CD4-positive, alpha-beta T cell (primary cell): Measurements from ENCODE around the gene SLC35D3. TPM values are rescaled to one million over a fixed set of nuclear protein-coding genes. Genes with fewer than 3 reads are reported as not detected.
"Not testable (repeated sequence)": the region's sequence is repeated elsewhere in the genome, so short reads cannot be mapped to it uniquely, and the experiment has no call there.

Experiments
- ATAC-seq: fragments of 200-7000 bp; cut with Tn5 transposase; one replicate; pipeline ENCODE4 v1.10.0; 2022; ENCODE audit warnings: mild to moderate bottlenecking; ENCODE audit not compliant: poor library complexity
- CTCF ChIA-PET: fragments of 350-600 bp; sonication (Branson Sonifier 250); formaldehyde crosslinking; loops from one replicate; lab custom pipeline; 2021; ENCODE audit warnings: antibody characterized with exemption, inconsistent platforms; lab: Charles Lee
- POLR2A ChIA-PET: fragments of 350-600 bp; sonication (Branson Sonifier 250); formaldehyde crosslinking; loops from one replicate; lab custom pipeline; 2021; ENCODE audit warnings: antibody characterized with exemption, inconsistent platforms; lab: Charles Lee
- DNase-seq, 14 experiments: peaks; one replicate each; pipeline ENCODE4 v3.0.0-alpha.2; 2013 to 2020; ENCODE audit warnings: mixed read lengths in 2 of 14
- H3K27ac ChIP-seq, 2 donors: one replicate each; pipeline versions ENCODE4 v1.5.1 to v1.7.0; 2013; ENCODE audit warnings: low read length in 2 of 2, low read depth in 1 of 2, mild to moderate bottlenecking in 1 of 2
- H3K27me3 ChIP-seq, 2 experiments: 1 replicate in 1 of 2; 2 replicates in 1 of 2; pipeline versions ENCODE4 v1.6.1 to v1.7.0; 2013; ENCODE audit warnings: low read length in 2 of 2, control low read depth in 1 of 2, mild to moderate bottlenecking in 1 of 2, moderate library complexity in 1 of 2; ENCODE audit not compliant: insufficient read depth in 2 of 2, control insufficient read depth in 1 of 2
- H3K36me3 ChIP-seq: one replicate; pipeline ENCODE4 v1.6.1; 2013; ENCODE audit warnings: low read length, control low read depth; ENCODE audit not compliant: insufficient read depth
- H3K4me1 ChIP-seq: one replicate; pipeline ENCODE4 v1.6.1; 2013; ENCODE audit warnings: low read length, control low read depth; ENCODE audit not compliant: insufficient read depth
- H3K4me3 ChIP-seq: one replicate; pipeline ENCODE4 v1.5.1; 2013; ENCODE audit warnings: mild to moderate bottlenecking, low read length, moderate library complexity
- H3K9me3 ChIP-seq, 2 experiments: 1 replicate in 1 of 2; 2 replicates in 1 of 2; pipeline versions ENCODE4 v1.6.1 to v1.7.0; 2013; ENCODE audit warnings: low read length in 2 of 2, mild to moderate bottlenecking in 2 of 2, control low read depth in 1 of 2, moderate library complexity in 1 of 2; ENCODE audit not compliant: control insufficient read depth in 1 of 2, insufficient read depth in 1 of 2
- H3K27ac Mint-ChIP-seq: one replicate; pipeline ENCODE4 v1.8.0; 2020; ENCODE audit warnings: mixed read lengths
- H3K27me3 Mint-ChIP-seq: one replicate; pipeline ENCODE4 v1.8.0; 2021; ENCODE audit warnings: mixed read lengths
- H3K36me3 Mint-ChIP-seq: one replicate; pipeline ENCODE4 v1.8.0; 2021; ENCODE audit warnings: low read depth, mixed read lengths
- H3K4me1 Mint-ChIP-seq: one replicate; pipeline ENCODE4 v1.8.0; 2021; ENCODE audit warnings: low read depth, mixed read lengths
- H3K4me3 Mint-ChIP-seq: one replicate; pipeline ENCODE4 v1.8.0; 2020; ENCODE audit warnings: mild to moderate bottlenecking, mixed read lengths
- H3K9me3 Mint-ChIP-seq: one replicate; pipeline ENCODE4 v1.8.0; 2020; ENCODE audit warnings: mixed read lengths
- intact Hi-C, 2 experiments: fragments of 100-400 bp; cut with DNase I in 1 of 2; cut with micrococcal nuclease in 1 of 2; formaldehyde crosslinking; loops; one replicate each; pipeline versions ENCODE4 v1.15.1 to v1.9.0; 2023 to 2025; cut with DNase I, micrococcal nuclease
- total RNA-seq, 174 experiments: library from RNA in 2 of 174; stranded (reverse) in 2 of 174; gene quantifications; one replicate each; pipeline ENCODE4 v1.2.3 and lab custom pipeline; 2021 to 2026
- TF ChIP-seq, protein P1 (sequence below): fragments of 200-600 bp; IDR thresholded peaks from one replicate; pipeline ENCODE4 v1.8.0; 2022; ENCODE audit warnings: antibody characterized with exemption, mild to moderate bottlenecking

SLC35D3 gene
- total RNA-seq, 2 experiments from 2014 or later = not detected

DNA sequence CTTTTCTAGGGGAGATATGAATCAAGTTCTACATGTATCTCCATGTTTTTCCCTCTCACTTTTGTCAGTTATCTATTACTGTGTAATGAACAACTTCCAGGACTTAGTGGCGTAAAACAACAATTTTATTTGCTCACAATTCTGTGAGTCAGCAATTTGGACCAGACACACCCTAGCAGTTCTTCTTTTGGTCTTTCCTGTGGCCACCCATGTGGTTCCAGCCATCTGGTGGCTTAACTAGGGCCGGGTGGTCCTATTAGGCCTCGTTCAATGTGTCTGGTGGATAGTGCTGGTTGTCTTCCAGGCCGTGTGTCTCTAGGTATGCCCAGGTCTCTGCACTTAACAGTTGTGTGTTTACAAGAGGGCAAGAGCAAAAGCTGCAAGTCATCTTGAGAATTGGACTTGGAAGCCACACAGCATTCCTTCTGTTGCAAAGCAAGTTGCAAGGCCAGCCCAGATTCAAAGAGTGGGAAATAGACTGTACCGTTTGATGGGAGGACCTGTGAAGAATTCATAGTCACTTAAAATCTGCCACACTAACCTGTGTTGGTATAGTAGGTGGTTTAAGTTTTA is 20.8 kb upstream of the SLC35D3 start:
- CTCF ChIA-PET = no interaction called here
- DNase-seq (no peak), ATAC-seq (no peak)
- POLR2A ChIA-PET = no interaction called here
- H3K27ac Mint-ChIP-seq = no peak overlapping the region
- H3K4me1 Mint-ChIP-seq = no peaks in the 10 kb centered on the region
- H3K36me3 ChIP-seq = peaks cover 29% of the 10 kb centered on the region
- TF ChIP-seq, protein P1, sequence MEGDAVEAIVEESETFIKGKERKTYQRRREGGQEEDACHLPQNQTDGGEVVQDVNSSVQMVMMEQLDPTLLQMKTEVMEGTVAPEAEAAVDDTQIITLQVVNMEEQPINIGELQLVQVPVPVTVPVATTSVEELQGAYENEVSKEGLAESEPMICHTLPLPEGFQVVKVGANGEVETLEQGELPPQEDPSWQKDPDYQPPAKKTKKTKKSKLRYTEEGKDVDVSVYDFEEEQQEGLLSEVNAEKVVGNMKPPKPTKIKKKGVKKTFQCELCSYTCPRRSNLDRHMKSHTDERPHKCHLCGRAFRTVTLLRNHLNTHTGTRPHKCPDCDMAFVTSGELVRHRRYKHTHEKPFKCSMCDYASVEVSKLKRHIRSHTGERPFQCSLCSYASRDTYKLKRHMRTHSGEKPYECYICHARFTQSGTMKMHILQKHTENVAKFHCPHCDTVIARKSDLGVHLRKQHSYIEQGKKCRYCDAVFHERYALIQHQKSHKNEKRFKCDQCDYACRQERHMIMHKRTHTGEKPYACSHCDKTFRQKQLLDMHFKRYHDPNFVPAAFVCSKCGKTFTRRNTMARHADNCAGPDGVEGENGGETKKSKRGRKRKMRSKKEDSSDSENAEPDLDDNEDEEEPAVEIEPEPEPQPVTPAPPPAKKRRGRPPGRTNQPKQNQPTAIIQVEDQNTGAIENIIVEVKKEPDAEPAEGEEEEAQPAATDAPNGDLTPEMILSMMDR = no peak
- no peak overlapping the region for H3K4me3 Mint-ChIP-seq
- intact Hi-C loops = no loop called here
- peaks cover 52% of the 10 kb centered on the region for H3K36me3 Mint-ChIP-seq
- no peaks in the 10 kb centered on the region for H3K9me3 ChIP-seq
- no peak overlapping the region for H3K27ac ChIP-seq
- no peaks in the 10 kb centered on the region for H3K27me3 Mint-ChIP-seq
- H3K27me3 ChIP-seq = no peaks in the 10 kb centered on the region
- no peaks in the 10 kb centered on the region for H3K4me1 ChIP-seq
- H3K4me3 ChIP-seq = no peak overlapping the region
- H3K9me3 Mint-ChIP-seq = no peaks in the 10 kb centered on the region

DNA sequence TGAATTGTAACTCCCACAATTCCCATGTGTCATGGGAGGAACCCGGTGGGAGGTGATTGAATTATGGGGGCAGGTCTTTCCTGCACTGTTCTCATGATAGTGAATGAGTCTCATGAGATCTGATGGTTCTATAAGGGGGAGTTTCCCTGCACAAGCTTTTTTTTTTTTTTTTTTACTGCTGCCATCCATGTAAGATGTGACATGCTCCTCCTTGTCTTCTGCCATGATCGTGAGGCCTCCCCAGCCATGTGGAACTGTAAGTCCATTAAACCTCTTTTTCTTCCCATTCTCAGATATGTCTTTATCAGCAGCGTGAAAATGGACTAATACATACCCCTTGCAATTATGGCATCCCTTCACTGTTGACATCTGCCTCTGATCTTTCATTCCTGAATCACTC is 17.6 kb upstream of the SLC35D3 start:
- H3K36me3 ChIP-seq = peaks cover 22% of the 10 kb centered on the region
- H3K27ac Mint-ChIP-seq, H3K9me3 ChIP-seq, H3K27me3 ChIP-seq, H3K9me3 Mint-ChIP-seq, H3K27me3 Mint-ChIP-seq, DNase-seq, H3K4me1 Mint-ChIP-seq, ATAC-seq, H3K27ac ChIP-seq, CTCF ChIA-PET, H3K4me1 ChIP-seq, H3K4me3 ChIP-seq, intact Hi-C loops, POLR2A ChIA-PET, H3K4me3 Mint-ChIP-seq: not testable (repeated sequence)
- peaks cover 44% of the 10 kb centered on the region for H3K36me3 Mint-ChIP-seq

DNA sequence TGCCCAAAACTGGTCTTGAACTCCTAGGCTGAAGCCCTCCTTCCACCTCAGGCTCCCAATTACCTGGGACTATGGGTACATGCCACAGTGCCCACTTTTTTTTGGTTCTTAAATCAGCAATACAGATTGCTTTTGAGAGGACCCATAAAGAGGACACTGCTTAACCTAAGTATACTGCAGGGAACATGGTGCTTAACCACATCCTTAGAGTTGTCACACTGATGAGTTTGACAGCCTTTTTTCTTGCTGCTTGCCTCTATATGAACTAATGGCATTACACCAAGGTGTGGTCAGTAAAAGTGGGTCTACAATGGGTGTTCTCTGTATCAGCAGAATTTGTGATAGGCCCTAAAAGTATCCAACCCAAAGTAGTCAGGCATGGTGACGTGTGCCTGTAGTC is 7.2 kb upstream of the SLC35D3 start:
- intact Hi-C loops = no loop called here
- Mint-ChIP-seq H3K36me3 (peaks cover 55% of the 10 kb centered on the region), H3K9me3 (no peaks in the 10 kb centered on the region)

More for the DNA sequence above, 7.2 kb upstream of the SLC35D3 start:
- Mint-ChIP-seq H3K27ac (no peak overlapping the region), H3K4me1 (peaks cover 4% of the 10 kb centered on the region), H3K4me3 (no peak overlapping the region), H3K27me3 (peaks cover 17% of the 10 kb centered on the region)
- TF ChIP-seq, protein P1 = no peak
- CTCF ChIA-PET = no interaction called here
- POLR2A ChIA-PET = no interaction called here
- ATAC-seq (no peak), DNase-seq (no peak)
- Histone ChIP-seq H3K4me3 (no peak overlapping the region), H3K27me3 (peaks cover 0 to 7% of the 10 kb centered on the region in 2 experiments), H3K4me1 (no peaks in the 10 kb centered on the region), H3K36me3 (peaks cover 5% of the 10 kb centered on the region), H3K9me3 (no peaks in the 10 kb centered on the region), H3K27ac (no peak overlapping the region)
